Muscle layer of duodenum (tissue), 2 donors: ENCODE measurements around the gene ZMAT3.
"Not testable (repeated sequence)": the region's sequence is repeated elsewhere in the genome, so short reads cannot be mapped to it uniquely, and the experiment has no call there.

ENCODE experiments used
- H3K27ac ChIP-seq: one replicate; pipeline ENCODE4 v1.7.0; 2013; ENCODE audit warnings: mild to moderate bottlenecking, low read length
- H3K27me3 ChIP-seq: one replicate; pipeline ENCODE4 v1.7.0; 2013; ENCODE audit warnings: low read depth, mild to moderate bottlenecking, control low read depth, low read length
- H3K36me3 ChIP-seq, 2 donors: one replicate each; pipeline ENCODE4 v1.7.0; 2013; ENCODE audit warnings: low read length in 2 of 2, control low read depth in 1 of 2, mild to moderate bottlenecking in 1 of 2; ENCODE audit not compliant: insufficient read depth in 2 of 2, control insufficient read depth in 1 of 2
- H3K4me1 ChIP-seq, 2 donors: one replicate each; pipeline ENCODE4 v1.7.0; 2013; ENCODE audit warnings: low read length in 2 of 2, mild to moderate bottlenecking in 2 of 2, control low read depth in 1 of 2, moderate library complexity in 1 of 2; ENCODE audit not compliant: insufficient read depth in 2 of 2, control insufficient read depth in 1 of 2
- H3K4me3 ChIP-seq, 2 donors: one replicate each; pipeline ENCODE4 v1.7.0; 2013; ENCODE audit warnings: low read length in 2 of 2, low read depth in 1 of 2, mild to moderate bottlenecking in 1 of 2
- H3K9me3 ChIP-seq, 2 donors: one replicate each; pipeline ENCODE4 v1.7.0; 2013; ENCODE audit warnings: low read length in 2 of 2, control low read depth in 1 of 2, mild to moderate bottlenecking in 1 of 2; ENCODE audit not compliant: control insufficient read depth in 1 of 2
- donor health status: healthy.

Gene ZMAT3

DNA sequence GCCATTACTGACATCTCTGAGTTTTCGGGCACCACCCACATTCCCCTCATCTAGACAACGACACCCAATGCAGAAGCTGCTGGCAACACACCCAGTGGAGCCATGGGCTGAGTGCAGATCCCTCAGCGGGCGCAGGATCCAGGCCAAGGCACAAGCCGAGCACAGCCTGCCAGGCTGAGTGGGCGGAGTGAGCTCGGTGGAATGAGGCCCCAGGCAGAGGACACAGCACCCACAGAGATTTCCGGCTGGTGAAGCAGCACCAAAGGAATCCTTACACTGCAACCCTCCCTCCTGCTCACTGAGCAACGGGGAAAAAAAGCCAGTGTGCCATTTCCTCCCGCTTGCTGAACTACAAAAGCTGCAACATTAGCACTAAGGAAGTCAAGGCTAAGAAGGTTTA, 34.3 kb downstream of the ZMAT3 start:
- Histone ChIP-seq H3K4me3 (no peak overlapping the region), H3K36me3 (no peaks in the 10 kb centered on the region), H3K4me1 (peaks cover 11 to 12% of the 10 kb centered on the region in 2 donors), H3K9me3 (no peaks in the 10 kb centered on the region), H3K27ac (no peak overlapping the region), H3K27me3 (no peaks in the 10 kb centered on the region)

DNA sequence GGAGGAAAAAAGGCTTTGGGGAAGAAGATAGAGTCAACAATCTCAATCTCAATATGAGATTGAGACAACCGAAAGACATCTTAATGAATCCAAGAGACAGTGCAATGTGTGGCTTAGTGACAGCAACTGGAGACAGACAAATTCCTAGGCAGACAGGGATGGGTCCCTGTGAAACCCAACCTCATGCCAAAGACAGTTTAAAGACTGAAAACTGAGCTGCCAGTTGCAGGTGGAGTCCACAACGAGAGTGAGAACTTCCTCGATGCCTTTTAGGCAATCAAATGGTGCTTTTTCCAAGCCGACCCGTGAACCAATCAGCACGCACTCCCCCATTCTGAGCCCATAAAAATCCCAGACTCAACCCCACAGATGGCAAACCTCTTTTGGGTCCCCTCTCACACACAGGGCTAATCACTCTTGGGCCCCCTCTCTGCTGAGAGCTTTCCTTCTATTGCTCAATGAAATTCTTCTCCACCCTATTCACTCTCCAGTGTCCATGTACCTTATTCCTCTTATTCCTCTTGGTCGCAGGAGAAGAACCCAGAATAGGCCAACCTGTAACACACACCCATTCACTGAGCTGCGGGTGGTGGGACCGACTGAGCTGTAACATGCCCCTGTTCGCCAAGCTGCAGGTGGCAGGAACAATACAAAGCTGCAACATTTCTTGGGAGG, 34.8 kb downstream of the ZMAT3 start:
- H3K9me3 ChIP-seq, result no peaks in the 10 kb centered on the region
- H3K36me3 ChIP-seq, result no peaks in the 10 kb centered on the region
- peaks cover 11 to 12% of the 10 kb centered on the region in 2 donors for H3K4me1 ChIP-seq
- H3K27ac ChIP-seq, result no peak overlapping the region
- H3K27me3 ChIP-seq, result no peaks in the 10 kb centered on the region
- no peak overlapping the region for H3K4me3 ChIP-seq

DNA sequence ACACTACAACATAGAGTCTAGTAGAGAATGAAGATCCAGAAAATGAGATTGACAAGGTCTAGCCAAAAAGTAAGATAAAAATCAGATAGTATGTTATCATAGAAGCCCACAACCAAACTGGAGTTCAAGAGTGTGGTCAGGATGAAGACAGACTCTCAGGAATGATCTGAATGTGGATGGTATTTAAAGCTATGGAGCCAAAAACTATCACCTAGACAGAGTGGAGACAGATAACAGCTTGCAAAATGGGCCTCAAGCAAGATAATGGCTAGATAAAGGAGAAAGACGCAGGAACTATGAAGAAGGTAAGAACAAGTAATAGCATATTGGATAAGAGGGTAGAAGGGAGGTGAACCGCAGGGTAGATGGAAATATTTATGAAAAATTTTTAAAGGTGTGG, 35.4 kb downstream of the ZMAT3 start:
- Histone ChIP-seq H3K36me3 (no peaks in the 10 kb centered on the region), H3K4me3 (no peak overlapping the region), H3K9me3 (no peaks in the 10 kb centered on the region), H3K27me3 (no peaks in the 10 kb centered on the region), H3K27ac (no peak overlapping the region), H3K4me1 (peaks cover 11 to 12% of the 10 kb centered on the region in 2 donors)

DNA sequence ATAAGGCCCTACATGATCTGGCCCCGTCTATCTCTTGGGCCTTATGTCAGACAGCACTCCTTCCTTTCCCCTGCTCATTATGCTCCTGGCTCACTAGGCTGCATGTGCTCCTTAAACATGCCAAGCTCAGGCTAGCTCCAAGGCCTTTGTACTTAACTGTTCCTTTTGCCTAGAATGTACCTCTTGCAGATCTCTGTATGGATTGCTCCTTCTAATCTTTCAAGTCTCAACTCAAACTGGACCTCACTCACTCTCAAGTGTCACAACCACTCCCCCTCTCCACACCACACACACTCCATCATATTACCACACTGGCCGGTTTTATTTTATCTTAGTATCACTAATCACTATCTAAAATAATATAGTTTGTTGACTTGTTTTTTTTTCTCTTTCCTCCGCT, 36.4 kb downstream of the ZMAT3 start:
- H3K4me3 ChIP-seq, result no peak overlapping the region
- no peaks in the 10 kb centered on the region for H3K9me3 ChIP-seq
- no peaks in the 10 kb centered on the region for H3K27me3 ChIP-seq
- H3K4me1 ChIP-seq, result peaks cover 11 to 12% of the 10 kb centered on the region in 2 donors
- no peak overlapping the region for H3K27ac ChIP-seq
- peaks cover 3 to 4% of the 10 kb centered on the region in 2 donors for H3K36me3 ChIP-seq

DNA sequence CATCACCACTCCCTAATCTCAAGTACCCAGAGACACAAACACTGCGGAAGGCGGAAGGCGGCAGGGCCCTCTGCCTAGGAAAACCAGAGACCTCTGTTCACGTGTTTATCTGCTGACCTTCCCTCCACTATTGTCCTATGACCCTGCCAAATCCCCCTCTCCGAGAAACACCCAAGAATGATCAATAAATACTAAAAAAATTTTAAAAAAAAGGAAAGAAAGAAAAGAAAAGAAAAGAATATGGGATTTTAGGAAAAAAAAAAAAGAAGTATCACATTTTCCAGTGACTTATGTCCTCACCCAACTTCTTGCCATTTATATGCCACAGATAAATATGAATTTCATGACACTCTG, 38.3 kb downstream of the ZMAT3 start:
- not testable (repeated sequence) for H3K27me3 ChIP-seq, H3K27ac ChIP-seq, H3K9me3 ChIP-seq, H3K36me3 ChIP-seq, H3K4me3 ChIP-seq
- peaks cover 11 to 12% of the 10 kb centered on the region in 2 donors for H3K4me1 ChIP-seq

DNA sequence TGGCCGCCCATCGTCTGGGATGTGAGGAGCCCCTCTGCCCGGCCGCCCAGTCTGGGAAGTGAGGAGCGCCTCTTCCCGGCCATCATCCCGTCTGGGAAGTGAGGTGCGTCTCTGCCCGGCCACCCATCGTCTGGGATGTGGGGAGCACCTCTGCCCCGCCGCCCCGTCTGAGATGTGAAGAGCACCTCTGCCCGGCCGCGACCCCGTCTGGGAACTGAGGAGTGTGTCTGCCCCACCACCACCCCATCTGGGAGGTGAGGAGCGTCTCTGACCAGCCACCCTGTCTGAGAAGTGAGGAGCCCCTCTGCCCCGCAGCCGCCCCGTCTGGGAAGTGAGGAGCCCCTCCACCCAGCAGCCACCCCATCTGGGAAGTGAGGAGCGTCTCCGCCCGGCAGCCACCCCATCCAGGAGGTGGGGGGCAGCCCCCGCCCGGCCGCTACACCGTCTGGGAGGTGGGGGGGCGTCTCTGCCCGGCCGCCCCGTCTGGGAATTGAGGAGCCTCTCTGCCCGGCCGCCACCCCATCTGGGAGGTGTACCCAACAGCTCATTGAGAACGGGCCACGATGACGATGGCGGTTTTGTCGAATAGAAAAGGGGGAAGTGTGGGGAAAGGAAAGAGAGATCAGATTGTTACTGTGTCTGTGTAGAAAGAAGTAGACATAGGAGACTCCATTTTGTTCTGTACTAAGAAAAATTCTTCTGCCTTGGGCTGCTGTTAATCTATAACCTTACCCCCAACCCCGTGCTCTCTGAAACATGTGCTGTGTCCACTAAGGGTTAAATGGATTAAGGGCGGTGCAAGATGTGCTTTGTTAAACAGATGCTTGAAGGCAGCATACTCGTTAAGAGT, 38.9 kb downstream of the ZMAT3 start:
- H3K27me3 ChIP-seq, H3K4me3 ChIP-seq, H3K27ac ChIP-seq, H3K36me3 ChIP-seq, H3K9me3 ChIP-seq: not testable (repeated sequence)
- H3K4me1 ChIP-seq, result peaks cover 7 to 11% of the 10 kb centered on the region in 2 donors

DNA sequence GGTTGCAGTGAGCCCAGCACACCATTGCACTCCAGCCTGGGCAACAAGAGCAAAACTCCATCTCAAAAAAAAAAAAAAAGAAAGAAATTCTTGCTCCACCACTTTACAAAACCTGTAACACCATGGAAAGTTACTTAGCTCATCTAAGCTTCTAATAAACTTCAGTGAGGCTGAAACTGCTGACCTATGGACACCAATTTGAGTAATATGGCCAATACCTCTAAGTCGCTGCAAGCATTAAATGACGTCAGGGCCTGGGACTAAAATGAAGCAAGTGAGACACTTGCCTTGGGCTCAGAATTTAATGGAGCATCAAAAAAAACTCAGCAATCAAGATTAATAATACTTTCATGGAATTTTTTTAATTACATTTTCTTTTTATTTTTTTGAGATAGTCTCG, 42.5 kb downstream of the ZMAT3 start:
- Histone ChIP-seq H3K27me3 (no peaks in the 10 kb centered on the region), H3K9me3 (no peaks in the 10 kb centered on the region), H3K4me1 (peaks cover 0 to 4% of the 10 kb centered on the region in 2 donors), H3K27ac (no peak overlapping the region), H3K36me3 (peaks cover 8 to 14% of the 10 kb centered on the region in 2 donors), H3K4me3 (no peak overlapping the region)

DNA sequence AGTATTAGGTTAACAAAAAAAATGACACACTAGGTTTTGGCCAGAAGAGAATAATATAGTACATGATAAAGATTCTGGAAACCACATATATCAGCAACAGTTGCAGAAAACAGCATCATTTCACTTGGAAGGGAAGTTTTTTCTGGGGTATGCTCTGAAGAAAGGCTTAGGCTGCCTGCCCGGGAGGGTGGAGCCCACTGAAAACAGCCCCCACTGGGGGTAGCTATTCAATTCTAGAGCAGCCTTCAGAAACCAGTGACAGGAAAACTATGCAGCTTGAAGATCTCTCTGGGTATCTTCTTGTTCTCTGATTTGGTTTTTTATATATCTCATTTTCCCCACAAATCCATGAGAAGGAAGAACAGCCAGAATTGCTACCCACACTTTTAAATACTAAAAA, 43.2 kb downstream of the ZMAT3 start:
- Histone ChIP-seq H3K9me3 (no peaks in the 10 kb centered on the region), H3K4me1 (no peaks in the 10 kb centered on the region), H3K4me3 (no peak overlapping the region), H3K27ac (no peak overlapping the region), H3K36me3 (peaks cover 8 to 14% of the 10 kb centered on the region in 2 donors), H3K27me3 (no peaks in the 10 kb centered on the region)

DNA sequence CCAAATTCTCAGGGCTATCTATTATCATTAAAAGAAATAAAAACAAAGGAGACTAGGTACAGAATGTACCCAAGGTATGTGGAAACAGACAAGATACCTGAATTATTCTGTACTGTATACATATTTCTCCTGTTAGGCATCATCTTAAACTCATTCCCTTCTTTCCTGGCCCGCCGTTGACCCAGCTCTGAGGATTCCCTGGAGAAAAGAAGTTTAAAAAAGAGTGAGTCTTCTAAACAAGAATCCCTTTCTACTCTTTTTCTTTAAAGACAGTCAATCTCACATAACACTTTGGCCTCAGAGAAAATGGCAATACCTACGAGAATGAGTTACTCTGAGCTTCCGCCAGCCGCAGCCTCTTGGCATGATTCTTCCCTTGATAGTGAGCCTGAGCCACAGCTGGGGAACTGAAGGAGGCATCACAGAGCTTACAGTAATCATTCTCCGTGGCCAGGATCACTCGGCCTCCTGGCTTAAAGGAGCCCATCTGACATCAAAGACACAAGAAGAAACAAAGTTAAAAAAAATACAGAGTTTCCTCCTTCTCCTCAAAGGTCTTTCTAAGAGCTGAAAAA, 44.2 kb downstream of the ZMAT3 start:
- peaks cover 8 to 14% of the 10 kb centered on the region in 2 donors for H3K36me3 ChIP-seq
- no peaks in the 10 kb centered on the region for H3K4me1 ChIP-seq
- no peak overlapping the region for H3K4me3 ChIP-seq
- H3K27me3 ChIP-seq, result no peaks in the 10 kb centered on the region
- H3K27ac ChIP-seq, result no peak overlapping the region
- H3K9me3 ChIP-seq, result no peaks in the 10 kb centered on the region

DNA sequence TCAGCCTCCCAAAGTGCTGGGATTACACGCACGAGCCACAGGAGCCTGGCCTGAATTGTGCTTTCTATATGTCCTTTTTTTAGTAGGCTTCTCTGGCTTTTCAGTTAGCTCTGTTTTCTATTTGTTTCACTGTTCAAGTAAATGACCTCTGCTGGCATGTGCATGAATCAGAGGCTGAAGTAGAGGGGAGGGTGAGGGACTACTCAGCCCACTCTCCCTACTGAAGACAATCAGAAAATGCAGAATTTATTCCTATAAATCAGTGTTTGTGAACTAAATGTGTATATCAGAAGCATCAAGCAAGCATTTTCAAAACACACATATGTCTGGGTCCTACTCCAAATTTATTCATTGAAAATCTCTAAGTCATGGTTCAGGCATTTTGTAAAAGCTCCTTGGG, 45.0 kb downstream of the ZMAT3 start:
- Histone ChIP-seq H3K27ac (no peak overlapping the region), H3K4me1 (no peaks in the 10 kb centered on the region), H3K4me3 (no peak overlapping the region), H3K36me3 (peaks cover 8 to 14% of the 10 kb centered on the region in 2 donors), H3K9me3 (no peaks in the 10 kb centered on the region), H3K27me3 (no peaks in the 10 kb centered on the region)

DNA sequence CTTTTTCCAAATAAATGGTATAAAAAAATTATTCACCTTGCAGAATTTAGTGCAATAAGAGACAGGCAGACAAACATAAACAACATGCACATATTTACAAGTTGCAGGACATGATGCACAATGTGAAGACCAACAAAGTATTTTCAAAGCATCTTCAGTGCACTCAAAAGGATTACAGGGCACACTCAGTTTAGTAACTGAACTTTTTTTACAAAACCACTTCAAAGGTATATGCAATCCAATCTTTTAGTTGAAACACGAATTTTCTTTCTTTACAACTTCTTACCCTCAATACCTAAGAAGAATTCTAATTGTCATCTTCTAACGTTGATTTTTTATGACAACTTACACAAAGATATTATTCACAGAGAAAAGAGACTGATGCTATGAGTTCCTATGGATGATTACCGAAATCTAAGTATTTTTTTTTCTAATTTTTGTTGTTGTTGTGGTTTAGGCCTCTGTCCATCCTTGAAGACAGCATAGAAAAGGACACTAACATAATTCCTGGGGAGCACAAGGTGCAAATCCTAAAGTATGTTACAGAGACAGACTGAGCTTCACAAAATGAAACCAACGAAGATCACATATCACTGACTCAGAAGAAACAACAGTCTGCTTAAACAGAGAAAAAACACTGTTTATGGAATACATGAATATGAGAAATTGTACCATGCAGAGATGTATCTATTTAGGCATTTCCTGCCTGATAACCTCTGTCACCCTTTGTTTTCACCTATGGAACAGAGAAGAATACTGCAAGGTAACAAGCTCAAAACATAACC, 50.3 kb downstream of the ZMAT3 start:
- Histone ChIP-seq H3K27me3 (no peaks in the 10 kb centered on the region), H3K27ac (no peak overlapping the region)

More for the DNA sequence above, 50.3 kb downstream of the ZMAT3 start:
- peaks cover 0 to 4% of the 10 kb centered on the region in 2 donors for H3K4me1 ChIP-seq
- H3K36me3 ChIP-seq, result peaks cover 3 to 6% of the 10 kb centered on the region in 2 donors
- no peak overlapping the region for H3K4me3 ChIP-seq
- no peaks in the 10 kb centered on the region for H3K9me3 ChIP-seq
